HG03159 (cell line): Measurements from ENCODE around the gene DNAJB2.
"Not testable (repeated sequence)": the region's sequence is repeated elsewhere in the genome, so short reads cannot be mapped to it uniquely, and the experiment has no call there.

Source experiments
- ATAC-seq: cut with Tn5 transposase; IDR thresholded peaks from one replicate; pipeline ENCODE4 v1.9.1; 2021; ENCODE audit warnings: mild to moderate bottlenecking, moderate library complexity; ENCODE audit not compliant: unreplicated experiment

DNAJB2 gene

DNA sequence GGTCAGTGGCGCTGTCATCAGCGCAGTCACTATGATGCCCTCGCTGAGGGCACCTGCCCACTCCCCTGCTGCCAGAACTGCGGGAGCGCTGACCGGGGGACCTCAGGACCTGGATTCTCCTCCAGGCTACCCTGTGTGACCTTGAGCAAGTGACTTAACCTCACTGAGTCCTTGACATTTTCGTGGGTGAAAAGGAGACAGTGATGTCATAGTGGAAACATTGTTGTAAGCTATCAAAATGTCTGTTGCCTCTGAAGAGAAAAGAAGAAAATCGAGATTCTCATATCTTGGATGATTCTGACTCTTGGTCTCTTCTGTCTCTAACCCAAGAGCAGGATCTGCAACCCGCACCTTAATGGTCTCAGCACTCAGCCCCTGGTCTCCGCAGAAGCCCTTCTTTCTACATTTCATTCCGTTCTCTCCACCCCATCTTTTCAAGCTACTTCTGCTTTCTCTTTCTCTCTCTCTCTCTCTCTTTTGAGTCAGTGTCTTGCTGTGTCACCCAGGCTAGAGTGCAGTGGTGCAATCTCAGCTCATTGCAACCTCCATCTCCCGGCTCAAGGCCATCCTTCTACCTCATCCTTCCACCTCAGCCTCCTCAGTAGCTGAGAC lies 24.5 kb upstream of the DNAJB2 start:
- peak; percentile 34 for ATAC-seq

DNA sequence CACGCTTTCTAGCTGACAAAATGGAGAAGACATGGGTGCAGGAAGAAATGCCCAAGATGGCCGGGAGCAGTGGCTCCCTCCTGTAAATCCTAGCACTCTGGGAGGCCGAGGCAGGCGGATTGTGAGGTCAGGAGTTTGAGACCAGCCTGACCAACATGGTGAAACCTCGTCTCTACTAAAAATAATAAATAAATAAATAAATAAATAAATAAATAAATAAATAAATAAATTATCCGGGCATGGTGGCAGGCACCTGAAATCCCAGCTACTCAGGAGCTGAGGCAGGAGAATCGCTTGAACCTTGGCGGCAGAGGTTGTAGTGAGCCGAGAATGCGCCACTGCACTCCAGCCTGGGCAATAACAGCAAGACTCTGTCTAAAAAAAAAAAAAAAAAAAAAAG lies 20.2 kb upstream of the DNAJB2 start:
- not testable (repeated sequence) for ATAC-seq

GRCh38 chr2:219261024-219261855 lies 17.9 kb upstream of the DNAJB2 start:
- no peak for ATAC-seq

DNA sequence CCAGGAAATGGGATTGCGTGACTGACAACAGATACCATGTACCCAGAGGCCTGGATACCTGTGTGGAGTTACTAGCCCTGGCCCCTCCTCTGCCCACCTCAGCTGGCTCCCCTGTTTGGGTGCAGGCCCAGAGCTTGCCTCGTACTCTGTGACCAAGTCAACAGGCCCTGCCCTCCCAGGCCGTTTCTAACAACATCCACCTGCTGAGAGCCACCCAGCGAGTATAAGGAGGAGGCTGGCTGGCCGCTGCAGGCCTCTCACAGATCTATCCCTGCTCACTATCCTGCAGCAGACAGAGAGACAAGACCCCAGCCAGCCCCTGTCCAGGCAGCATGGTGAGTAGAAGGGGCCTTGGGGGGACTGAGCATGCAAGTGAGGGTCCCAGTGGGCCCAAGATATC lies 12.9 kb upstream of the DNAJB2 start:
- ATAC-seq: no peak

DNA sequence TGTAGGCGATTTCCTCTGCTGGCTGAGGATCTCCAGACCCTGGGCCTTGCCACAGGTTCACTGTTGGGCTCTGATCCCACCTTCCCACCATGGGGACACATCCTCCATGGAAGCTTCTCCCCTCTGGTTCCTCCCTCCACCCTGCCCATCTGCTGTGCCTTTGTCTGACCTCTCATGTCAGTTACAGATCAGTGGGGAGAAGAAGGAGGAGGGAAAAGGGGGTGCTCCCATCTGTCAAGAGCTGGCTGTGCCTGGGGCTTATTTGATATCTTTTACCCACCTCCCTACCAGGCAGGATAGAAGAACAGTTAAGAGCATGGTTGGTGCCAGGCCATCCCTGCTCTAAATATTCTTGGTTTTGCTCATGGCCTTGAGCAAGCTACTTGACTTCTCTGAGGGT lies 12.3 kb upstream of the DNAJB2 start:
- no peak for ATAC-seq

DNA sequence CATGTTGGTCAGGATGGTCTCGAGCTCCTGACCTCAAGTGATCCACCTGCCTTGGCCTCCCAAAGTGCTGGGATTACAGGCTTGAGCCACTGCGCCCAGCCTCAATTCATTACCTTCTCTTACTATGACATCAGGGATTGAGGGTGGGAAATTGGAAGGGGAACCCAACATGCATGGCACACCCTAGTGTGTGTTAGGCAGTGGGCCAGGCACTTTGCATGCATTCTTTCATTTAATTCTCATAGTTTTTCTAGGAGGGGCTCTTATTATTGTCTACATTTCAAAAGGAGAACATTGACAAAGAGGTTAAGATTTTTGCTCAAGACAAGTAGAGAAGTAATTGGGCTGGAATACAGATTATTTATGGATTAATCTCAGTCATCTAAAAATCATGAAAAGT lies 10.9 kb upstream of the DNAJB2 start:
- no peak for ATAC-seq

- no peak for ATAC-seq
Measured at GRCh38 chr2:219269362-219270054, 9.7 kb upstream of the DNAJB2 start.

GRCh38 chr2:219270055-219270372 lies 9.2 kb upstream of the DNAJB2 start:
- ATAC-seq: no peak

DNA sequence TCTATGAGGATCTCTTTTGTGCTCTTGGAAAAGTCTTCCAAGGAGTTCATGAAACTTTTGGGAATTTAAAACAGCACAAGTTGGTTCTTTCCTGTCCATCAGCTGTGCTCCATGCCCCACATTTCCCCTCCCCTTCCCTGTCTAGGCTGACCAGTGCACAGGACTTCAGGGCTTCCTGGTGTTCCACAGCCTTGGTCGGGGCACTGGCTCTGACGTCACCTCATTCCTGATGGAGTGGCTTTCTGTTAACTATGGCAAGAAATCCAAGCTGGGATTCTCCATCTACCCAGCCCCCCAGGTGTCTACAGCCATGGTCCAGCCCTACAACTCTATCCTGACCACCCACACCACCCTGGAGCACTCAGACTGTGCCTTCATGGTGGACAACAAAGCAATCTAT lies 8.1 kb upstream of the DNAJB2 start:
- no peak for ATAC-seq

GRCh38 chr2:219272356-219272755 lies 6.8 kb upstream of the DNAJB2 start:
- no peak for ATAC-seq

GRCh38 chr2:219272995-219273394 lies 6.2 kb upstream of the DNAJB2 start:
- no peak for ATAC-seq

DNA sequence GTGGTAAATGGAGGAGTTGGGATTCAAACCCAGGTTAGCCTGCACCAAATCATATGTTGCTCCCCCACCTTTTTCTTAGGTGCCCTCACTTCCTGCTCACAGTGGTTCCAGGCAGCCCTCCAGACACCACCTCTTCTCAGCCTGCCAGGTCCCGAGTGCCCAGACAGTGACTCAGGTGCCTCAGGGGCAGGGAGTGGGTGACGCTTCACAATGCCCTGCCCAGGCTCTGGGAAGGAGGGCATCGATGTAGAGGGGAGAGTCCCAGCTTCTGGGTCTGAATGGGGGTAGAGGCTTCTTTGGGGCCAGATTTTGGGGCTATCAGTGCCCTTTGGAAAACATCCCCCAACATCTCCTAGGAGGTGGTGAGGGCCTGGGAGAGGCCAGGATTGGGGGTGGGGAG lies 5.2 kb upstream of the DNAJB2 start:
- no peak for ATAC-seq

DNA sequence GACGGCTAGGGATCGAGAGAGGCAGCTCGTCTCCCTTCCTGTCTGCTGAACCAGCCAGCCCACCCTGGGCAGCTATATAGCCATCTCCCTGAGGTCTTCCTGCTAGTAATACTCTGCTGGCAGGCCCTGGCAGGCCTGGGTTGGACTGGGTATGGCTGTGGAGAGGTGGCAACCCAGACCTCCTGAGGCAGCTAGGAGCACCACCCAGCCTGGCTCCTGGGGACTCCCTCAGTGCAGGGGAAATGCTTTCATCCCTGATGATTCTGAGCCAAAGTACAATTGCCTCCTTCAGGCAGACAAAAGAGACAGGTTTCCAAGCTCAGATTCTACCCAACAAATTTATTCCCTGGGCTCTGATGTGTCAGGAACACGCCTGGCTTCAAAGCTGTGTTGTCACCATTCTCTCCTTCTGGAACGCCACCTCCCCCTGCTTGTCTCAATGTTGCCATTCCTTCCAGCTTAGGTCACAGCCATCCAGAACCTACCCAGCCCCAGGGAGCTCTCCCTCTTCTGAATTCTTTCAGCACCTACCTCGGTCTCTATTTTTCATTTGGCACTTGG lies 4.7 kb upstream of the DNAJB2 start:
- no peak for ATAC-seq

- no peak for ATAC-seq
Measured at GRCh38 chr2:219277703-219278654, 1.2 kb upstream of the DNAJB2 start.

GRCh38 chr2:219278655-219279150 lies 463 bp upstream of the DNAJB2 start:
- ATAC-seq: no peak

- peak; percentile 38 for ATAC-seq
Measured at GRCh38 chr2:219279916-219280516, 850 bp downstream of the DNAJB2 start.

DNA sequence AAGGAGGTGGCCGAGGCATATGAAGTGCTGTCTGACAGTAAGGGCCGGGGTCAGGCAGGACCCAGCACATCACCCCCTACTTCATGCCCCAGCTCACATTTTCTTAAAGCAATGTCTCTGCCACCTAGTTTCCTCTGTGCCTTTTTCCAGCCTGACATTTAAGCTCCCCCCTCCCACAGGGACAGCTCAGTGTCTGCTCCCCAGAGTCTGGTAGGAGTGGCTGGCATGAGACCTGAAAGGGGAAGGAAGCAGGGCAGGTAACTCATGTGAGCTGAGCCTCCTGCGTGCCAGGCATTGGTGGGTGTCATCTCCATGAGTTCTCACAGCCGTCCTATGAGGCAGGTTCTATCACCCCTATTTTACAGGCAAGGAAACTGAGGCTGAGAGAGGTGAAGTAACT lies 1.5 kb downstream of the DNAJB2 start:
- no peak for ATAC-seq

GRCh38 chr2:219281588-219281987 lies 2.4 kb downstream of the DNAJB2 start:
- ATAC-seq: no peak

- no peak for ATAC-seq
Measured at GRCh38 chr2:219282375-219282774, 3.2 kb downstream of the DNAJB2 start.

DNA sequence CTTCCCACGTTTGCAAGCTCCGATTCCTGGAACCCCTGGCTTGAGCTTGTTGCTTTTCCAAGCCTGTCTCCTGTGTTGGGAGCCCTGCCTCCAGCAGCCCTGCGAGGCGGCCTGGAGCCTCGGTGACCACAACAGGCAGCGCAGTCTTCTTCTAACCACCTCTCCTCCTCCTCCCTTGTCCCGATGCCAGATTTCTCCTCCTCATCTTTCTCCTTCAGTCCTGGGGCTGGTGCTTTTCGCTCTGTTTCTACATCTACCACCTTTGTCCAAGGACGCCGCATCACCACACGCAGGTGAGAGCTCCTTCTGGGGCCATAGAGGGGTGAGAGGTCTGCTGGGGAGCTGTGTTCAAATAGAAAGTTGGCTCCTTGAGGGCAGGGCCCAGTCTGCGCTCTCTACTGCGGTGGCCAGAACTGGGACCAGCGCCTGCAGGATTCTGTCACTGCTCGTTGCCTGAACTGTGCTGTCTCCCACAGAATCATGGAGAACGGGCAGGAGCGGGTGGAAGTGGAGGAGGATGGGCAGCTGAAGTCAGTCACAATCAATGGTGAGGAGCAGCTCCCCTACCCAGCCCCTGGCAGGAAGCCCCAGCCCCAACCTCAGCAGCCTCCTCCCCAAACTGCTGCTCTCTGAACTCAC lies 3.9 kb downstream of the DNAJB2 start:
- no peak for ATAC-seq
